Mesenchymal stem cell (in vitro differentiated cells and primary cell): Measurements from ENCODE around the gene CEP72.

Source experiments
- DNase-seq: peaks from one replicate; pipeline ENCODE4 v3.0.0-alpha.2; 2013
- H2AFZ ChIP-seq: one replicate; pipeline ENCODE4 v1.6.1; 2013; ENCODE audit warnings: low read depth, mild to moderate bottlenecking, control low read depth, inconsistent platforms, low read length, moderate library complexity
- H2AK5ac ChIP-seq: 2 replicates; pipeline ENCODE4 v1.6.1; 2013; ENCODE audit warnings: low read length, moderate library complexity, mild to moderate bottlenecking, inconsistent platforms; ENCODE audit not compliant: severe bottlenecking
- H2BK120ac ChIP-seq: one replicate; pipeline ENCODE4 v1.6.1; 2013; ENCODE audit warnings: low read depth, mild to moderate bottlenecking, inconsistent platforms, low read length, moderate library complexity
- H2BK12ac ChIP-seq, 2 experiments: one replicate each; pipeline ENCODE4 v1.6.1; 2013; ENCODE audit warnings: inconsistent platforms in 2 of 2, low read length in 2 of 2, mild to moderate bottlenecking in 2 of 2, moderate library complexity in 2 of 2, control low read depth in 1 of 2
- H2BK15ac ChIP-seq: one replicate; pipeline ENCODE4 v1.6.1; 2013; ENCODE audit warnings: mild to moderate bottlenecking, low read depth, inconsistent platforms; ENCODE audit not compliant: poor library complexity, severe bottlenecking
- H2BK5ac ChIP-seq: 2 replicates; pipeline ENCODE4 v1.6.1; 2013; ENCODE audit warnings: low read depth, mild to moderate bottlenecking, low read length, control low read depth, inconsistent platforms; ENCODE audit not compliant: poor library complexity, severe bottlenecking
- H3K14ac ChIP-seq, 2 experiments: one replicate each; pipeline ENCODE4 v1.6.1; 2013; ENCODE audit warnings: inconsistent platforms in 2 of 2, low read length in 2 of 2, control low read depth in 1 of 2, mild to moderate bottlenecking in 1 of 2, moderate library complexity in 1 of 2
- H3K18ac ChIP-seq, 2 experiments: one replicate each; pipeline ENCODE4 v1.6.1; 2013; ENCODE audit warnings: inconsistent platforms in 2 of 2, low read length in 2 of 2, control low read depth in 1 of 2, low read depth in 1 of 2, mild to moderate bottlenecking in 1 of 2
- H3K23ac ChIP-seq, 2 experiments: one replicate each; pipeline ENCODE4 v1.6.1; 2013; ENCODE audit warnings: inconsistent platforms in 2 of 2, low read length in 2 of 2, mild to moderate bottlenecking in 2 of 2, moderate library complexity in 2 of 2, control low read depth in 1 of 2
- H3K27ac ChIP-seq: 2 replicates; pipeline ENCODE4 v1.5.1; 2013; ENCODE audit warnings: mild to moderate bottlenecking, moderate library complexity, low read length, control low read depth, inconsistent platforms; ENCODE audit not compliant: poor library complexity, severe bottlenecking
- H3K27me3 ChIP-seq, 2 experiments: 2 replicates each; pipeline versions ENCODE4 v1.6.1 to v1.7.0; 2013; ENCODE audit warnings: low read length in 2 of 2, mild to moderate bottlenecking in 2 of 2, moderate library complexity in 2 of 2, control low read depth in 1 of 2, inconsistent platforms in 1 of 2; ENCODE audit not compliant: control insufficient read depth in 1 of 2, insufficient read depth in 1 of 2
- H3K36me3 ChIP-seq, 2 experiments: 2 replicates each; pipeline versions ENCODE4 v1.6.1 to v1.7.0; 2013; ENCODE audit warnings: low read length in 2 of 2, control low read depth in 1 of 2, inconsistent platforms in 1 of 2, low read depth in 1 of 2, mild to moderate bottlenecking in 1 of 2; ENCODE audit not compliant: insufficient read depth in 2 of 2, control insufficient read depth in 1 of 2
- H3K4ac ChIP-seq, 2 experiments: one replicate each; pipeline ENCODE4 v1.6.1; 2013; ENCODE audit warnings: inconsistent platforms in 2 of 2, low read length in 2 of 2, mild to moderate bottlenecking in 2 of 2, moderate library complexity in 2 of 2, control low read depth in 1 of 2, low read depth in 1 of 2
- H3K4me1 ChIP-seq: 2 replicates; pipeline ENCODE4 v1.6.1; 2013; ENCODE audit warnings: low read depth, low read length, control low read depth; ENCODE audit not compliant: control insufficient read depth, insufficient read depth
- H3K4me2 ChIP-seq: 2 replicates; pipeline ENCODE4 v1.6.1; 2013; ENCODE audit warnings: low read length, mild to moderate bottlenecking, inconsistent platforms; ENCODE audit not compliant: poor library complexity, severe bottlenecking
- H3K4me3 ChIP-seq, 2 experiments: 2 replicates each; pipeline versions ENCODE4 v1.5.1 to v1.7.0; 2013; ENCODE audit warnings: low read length in 2 of 2, mild to moderate bottlenecking in 2 of 2, control low read depth in 1 of 2, low read depth in 1 of 2; ENCODE audit not compliant: insufficient read depth in 1 of 2
- H3K79me1 ChIP-seq: replicated peaks from 2 replicates; pipeline ENCODE4 v1.6.1; 2013; ENCODE audit warnings: mild to moderate bottlenecking, control low read depth, low read length, inconsistent platforms; ENCODE audit not compliant: poor library complexity, severe bottlenecking
- H3K9ac ChIP-seq: 2 replicates; pipeline ENCODE4 v1.7.0; 2013; ENCODE audit warnings: mild to moderate bottlenecking, low read length, moderate library complexity
- H3K9me3 ChIP-seq: 2 replicates; pipeline ENCODE4 v1.7.0; 2013; ENCODE audit warnings: mild to moderate bottlenecking, low read length; ENCODE audit not compliant: control insufficient read depth
- H4K8ac ChIP-seq: one replicate; pipeline ENCODE4 v1.6.1; 2013; ENCODE audit warnings: inconsistent platforms, mild to moderate bottlenecking, low read length, moderate library complexity
- H4K91ac ChIP-seq: one replicate; pipeline ENCODE4 v1.6.1; 2013; ENCODE audit warnings: mild to moderate bottlenecking, low read length, inconsistent platforms
- WGBS: methylation state at CpG from one replicate; pipeline ENCODE4 v1.1.7; 2013; ENCODE audit warnings: mixed read lengths; 5-methylcytosine and 5-hydroxymethylcytosine counted together

CEP72 gene

DNA sequence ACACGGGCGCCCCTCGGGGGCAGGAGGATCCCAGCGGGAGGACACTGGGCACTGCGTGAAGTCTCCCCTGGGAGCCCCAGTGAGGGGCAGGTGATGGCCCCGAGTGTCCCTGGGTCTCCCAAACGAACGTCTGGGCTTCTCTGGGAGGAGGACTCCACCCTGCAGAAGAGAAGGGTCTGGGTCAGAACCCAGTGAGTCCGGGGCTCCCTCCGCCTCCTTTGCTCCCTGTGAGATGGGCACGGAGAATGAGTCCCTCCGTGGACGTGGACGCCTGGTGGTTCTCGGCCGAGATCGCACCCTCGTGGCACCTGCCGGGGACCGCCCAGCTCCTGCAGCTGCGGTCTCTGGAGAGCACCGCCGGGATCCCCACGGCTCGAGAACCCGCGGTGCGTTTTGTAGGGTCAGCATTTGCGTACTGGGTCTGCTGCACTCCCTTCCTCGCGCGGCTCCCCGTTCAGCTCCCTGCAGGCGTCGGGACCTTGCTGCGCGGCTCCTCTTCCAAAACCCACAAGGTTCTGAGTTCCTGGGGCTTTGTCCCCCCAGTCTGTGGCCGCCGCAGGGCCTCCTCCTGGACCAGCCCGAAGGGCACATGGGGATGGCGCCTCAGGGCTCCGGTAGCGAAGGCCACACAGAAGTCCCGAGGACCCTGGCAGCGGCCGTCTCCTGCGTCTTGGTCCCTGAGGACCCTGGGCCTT lies 10.2 kb upstream of the CEP72 start:
- no peak for DNase-seq
- H3K4me1 ChIP-seq = peaks cover 2% of the 10 kb centered on the region
- H2BK12ac ChIP-seq = no peak overlapping the region
- no peak overlapping the region for H3K23ac ChIP-seq
- no peak overlapping the region for H2AFZ ChIP-seq
- H3K36me3 ChIP-seq = no peaks in the 10 kb centered on the region
- no peak overlapping the region for H3K27ac ChIP-seq
- no peak overlapping the region for H2BK120ac ChIP-seq
- no peak overlapping the region for H3K4me2 ChIP-seq
- H3K9ac ChIP-seq = no peak overlapping the region
- no peak overlapping the region for H3K4me3 ChIP-seq
- no peak overlapping the region for H3K18ac ChIP-seq
- no peak overlapping the region for H2BK5ac ChIP-seq
- peaks cover 2% of the 10 kb centered on the region for H3K9me3 ChIP-seq
- H2BK15ac ChIP-seq = no peak overlapping the region
- H3K14ac ChIP-seq = no peak overlapping the region
- H3K27me3 ChIP-seq = peaks cover 13 to 71% of the 10 kb centered on the region in 2 experiments
- H3K79me1 ChIP-seq = no peaks in the 10 kb centered on the region
- H4K8ac ChIP-seq = no peak overlapping the region
- H2AK5ac ChIP-seq = no peak overlapping the region
- no peak overlapping the region for H4K91ac ChIP-seq
- WGBS = 91% methylated on average over 47 of the region's 47 CpGs
- no peak overlapping the region for H3K4ac ChIP-seq

DNA sequence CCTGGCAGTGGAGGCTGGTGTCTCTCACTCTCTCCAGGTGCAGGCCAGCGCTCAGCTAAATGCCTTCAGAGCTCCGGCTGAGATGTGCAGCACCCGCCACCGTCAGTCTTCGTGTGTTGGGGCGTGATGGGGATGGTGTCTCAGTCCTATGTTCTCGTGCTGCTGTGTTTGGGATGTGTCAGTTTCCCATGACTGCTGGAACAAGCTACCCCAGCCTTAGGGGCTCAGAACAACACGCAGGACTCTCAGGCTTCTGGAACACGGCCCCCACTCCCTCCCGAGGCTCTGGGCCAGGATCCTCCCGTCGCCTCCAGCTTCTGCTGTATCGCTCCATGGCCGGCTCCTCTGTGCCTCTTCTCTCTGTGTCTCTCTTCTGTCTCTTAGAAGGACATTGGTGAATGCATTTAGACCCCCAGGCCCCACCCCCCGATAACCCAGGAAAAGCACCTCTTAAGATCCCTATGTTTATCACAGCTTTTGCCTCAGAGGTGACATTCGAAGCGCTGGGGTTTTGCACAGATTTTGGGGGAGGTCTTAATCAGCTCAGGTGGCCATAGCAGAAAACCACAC lies 9.6 kb upstream of the CEP72 start:
- no peak overlapping the region for H3K23ac ChIP-seq
- H3K36me3 ChIP-seq = no peaks in the 10 kb centered on the region
- no peak overlapping the region for H3K4me2 ChIP-seq
- no peak overlapping the region for H4K8ac ChIP-seq
- no peak overlapping the region for H3K9ac ChIP-seq
- H3K14ac ChIP-seq = no peak overlapping the region
- H3K4me1 ChIP-seq = peaks cover 2% of the 10 kb centered on the region
- no peak overlapping the region for H3K4me3 ChIP-seq
- H3K4ac ChIP-seq = no peak overlapping the region
- peaks cover 13 to 71% of the 10 kb centered on the region in 2 experiments for H3K27me3 ChIP-seq
- H2AFZ ChIP-seq = no peak overlapping the region
- H3K9me3 ChIP-seq = peaks cover 2% of the 10 kb centered on the region
- H2BK15ac ChIP-seq = no peak overlapping the region
- no peak overlapping the region for H3K27ac ChIP-seq
- H2AK5ac ChIP-seq = no peak overlapping the region
- no peak for DNase-seq
- no peak overlapping the region for H2BK5ac ChIP-seq
- H3K18ac ChIP-seq = no peak overlapping the region
- H2BK12ac ChIP-seq = no peak overlapping the region
- no peak overlapping the region for H2BK120ac ChIP-seq
- H3K79me1 ChIP-seq = no peaks in the 10 kb centered on the region
- WGBS = 85% methylated on average over 17 of the region's 17 CpGs
- no peak overlapping the region for H4K91ac ChIP-seq

DNA sequence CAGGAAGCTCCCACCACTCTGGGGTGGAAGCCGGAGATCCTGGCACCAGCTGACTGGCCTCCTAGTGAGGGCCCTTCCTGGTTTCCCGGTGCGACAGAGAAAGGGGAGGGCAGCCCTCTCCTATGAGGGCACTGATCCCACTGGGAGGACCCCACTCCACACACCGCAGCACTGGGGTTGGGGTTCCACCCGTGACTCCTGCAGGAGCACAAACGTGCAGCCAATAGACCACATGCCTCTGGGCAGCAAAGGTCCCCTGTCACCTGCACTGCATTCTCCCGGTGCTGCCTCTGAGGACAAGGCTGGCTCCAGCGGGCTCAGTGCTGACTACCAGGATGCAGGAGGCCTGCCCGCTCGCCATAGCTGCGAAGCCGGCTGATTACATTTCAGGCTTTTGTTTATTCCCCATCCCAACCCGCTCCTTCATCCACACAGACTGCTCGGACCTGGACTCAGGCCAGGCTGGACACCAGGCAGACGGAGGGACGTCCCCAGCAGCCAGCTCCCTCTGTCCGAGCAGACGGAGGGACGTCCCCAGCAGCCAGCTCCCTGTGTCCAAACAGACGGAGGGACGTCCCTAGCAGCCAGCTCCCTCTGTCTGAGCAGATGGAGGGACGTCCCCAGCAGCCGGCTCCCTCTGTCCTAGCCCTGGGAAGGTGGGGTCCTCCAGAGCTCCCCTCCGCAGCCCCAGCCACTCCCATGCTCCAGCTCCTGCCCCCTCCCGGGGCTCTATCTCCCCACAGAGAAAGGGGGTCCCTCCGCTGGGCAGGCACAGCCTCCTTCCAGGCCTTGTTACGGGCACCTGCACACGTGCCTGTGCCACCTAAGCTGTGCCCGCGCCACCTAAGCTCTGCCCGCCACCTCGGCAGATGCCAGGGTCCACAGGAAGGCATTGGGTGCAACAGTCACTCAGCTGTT lies 8.8 kb upstream of the CEP72 start:
- H4K8ac ChIP-seq = no peak overlapping the region
- H2BK12ac ChIP-seq = no peak overlapping the region
- H3K4ac ChIP-seq = no peak overlapping the region
- no peak overlapping the region for H2BK15ac ChIP-seq
- no peak overlapping the region for H3K27ac ChIP-seq
- no peak overlapping the region for H2AK5ac ChIP-seq
- no peak overlapping the region for H3K9ac ChIP-seq
- H3K18ac ChIP-seq = no peak overlapping the region
- H3K14ac ChIP-seq = no peak overlapping the region
- no peak overlapping the region for H2BK120ac ChIP-seq
- no peak overlapping the region for H3K4me2 ChIP-seq
- no peaks in the 10 kb centered on the region for H3K79me1 ChIP-seq
- DNase-seq = no peak
- no peak overlapping the region for H2AFZ ChIP-seq
- H3K4me1 ChIP-seq = peaks cover 4% of the 10 kb centered on the region
- peaks cover 13 to 71% of the 10 kb centered on the region in 2 experiments for H3K27me3 ChIP-seq
- no peak overlapping the region for H3K4me3 ChIP-seq
- H3K9me3 ChIP-seq = peaks cover 2% of the 10 kb centered on the region
- no peak overlapping the region for H4K91ac ChIP-seq
- no peak overlapping the region for H2BK5ac ChIP-seq
- no peak overlapping the region for H3K23ac ChIP-seq
- no peaks in the 10 kb centered on the region for H3K36me3 ChIP-seq
- 86% methylated on average over 32 of the region's 32 CpGs for WGBS

DNA sequence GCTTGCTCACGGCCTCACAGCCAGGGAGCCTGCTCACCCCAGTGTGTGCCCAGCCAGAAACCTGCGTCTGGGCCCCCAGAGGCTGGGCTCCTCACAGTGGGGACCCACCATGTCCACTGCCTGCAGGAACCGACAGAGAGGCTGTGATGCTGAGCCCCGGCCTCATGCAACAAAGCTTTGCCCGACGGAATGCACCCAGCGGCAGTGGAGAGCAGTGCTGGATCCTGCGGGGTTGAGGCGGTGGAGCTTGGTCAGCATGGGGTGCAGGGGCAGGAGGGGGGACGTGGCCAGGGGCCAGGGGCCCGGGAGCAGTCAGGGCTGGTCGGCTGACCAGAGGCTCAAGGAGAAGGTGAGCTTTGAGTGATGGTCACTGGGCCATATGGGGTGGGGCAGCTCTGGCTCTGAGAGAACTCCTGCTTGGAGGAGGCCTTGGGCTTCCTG lies 7.7 kb upstream of the CEP72 start:
- Histone ChIP-seq H2AFZ (no peak overlapping the region), H2BK120ac (no peak overlapping the region), H3K14ac (no peak overlapping the region), H2AK5ac (no peak overlapping the region), H3K4me2 (no peak overlapping the region), H2BK5ac (no peak overlapping the region), H3K4ac (no peak overlapping the region), H2BK15ac (no peak overlapping the region), H3K9me3 (no peaks in the 10 kb centered on the region), H4K8ac (no peak overlapping the region), H3K27me3 (peaks cover 10 to 64% of the 10 kb centered on the region in 2 experiments), H4K91ac (no peak overlapping the region), H3K9ac (no peak overlapping the region), H3K4me1 (peaks cover 4% of the 10 kb centered on the region), H3K36me3 (no peaks in the 10 kb centered on the region), H3K18ac (no peak overlapping the region), H3K27ac (no peak overlapping the region), H3K4me3 (no peak overlapping the region), H3K23ac (no peak overlapping the region), H2BK12ac (no peak overlapping the region), H3K79me1 (no peaks in the 10 kb centered on the region)
- WGBS = 84% methylated on average over 12 of the region's 12 CpGs
- no peak for DNase-seq
